HG02798 (cell line): ENCODE results near the gene CCDC150.
"Not testable (repeated sequence)": the region's sequence is repeated elsewhere in the genome, so short reads cannot be mapped to it uniquely, and the experiment has no call there.

Experiments
- ATAC-seq: cut with Tn5 transposase; IDR thresholded peaks from one replicate; pipeline ENCODE4 v1.9.1; 2021; ENCODE audit warnings: mild to moderate bottlenecking; ENCODE audit not compliant: unreplicated experiment, poor library complexity

CCDC150 gene

DNA sequence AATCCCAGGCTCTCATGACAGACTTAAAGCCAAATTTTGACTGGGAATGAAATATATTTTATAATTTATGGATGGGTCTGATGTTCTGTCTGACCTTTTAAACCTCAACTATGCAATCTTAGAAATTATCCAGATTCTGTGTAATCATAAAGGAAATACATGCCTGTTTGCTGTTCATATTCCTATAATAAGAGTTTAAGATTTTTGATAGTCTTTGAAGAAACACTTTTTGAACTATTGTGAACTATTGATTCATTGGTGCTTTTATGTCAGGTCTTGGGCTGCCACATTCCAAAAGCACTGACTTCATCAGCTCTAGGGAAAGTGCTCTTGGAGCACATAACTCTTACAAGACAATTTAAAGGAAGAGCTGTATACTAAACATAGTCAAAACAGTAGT, 64.2 kb downstream of the CCDC150 start:
- ATAC-seq = no peak

DNA sequence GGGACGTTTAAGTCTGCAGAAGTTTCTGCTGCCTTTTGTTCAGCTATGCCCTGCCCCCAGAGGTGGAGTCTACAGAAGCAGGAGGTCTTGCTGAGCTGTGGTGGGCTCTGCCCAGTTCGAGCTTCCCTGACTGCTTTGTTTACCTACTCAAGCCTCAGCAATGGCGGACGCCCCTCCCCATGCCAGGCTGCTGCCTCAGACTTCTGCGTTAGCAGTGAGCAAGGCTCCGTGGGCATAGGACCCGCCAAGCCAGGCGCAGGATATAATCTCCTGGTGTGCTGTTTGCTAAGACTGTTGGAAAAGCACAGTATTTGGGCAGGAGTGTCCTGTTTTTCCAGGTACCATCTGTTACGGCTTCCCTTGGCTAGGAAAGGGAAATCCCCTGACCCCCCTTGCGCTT, 70.5 kb downstream of the CCDC150 start:
- ATAC-seq = not testable (repeated sequence)

DNA sequence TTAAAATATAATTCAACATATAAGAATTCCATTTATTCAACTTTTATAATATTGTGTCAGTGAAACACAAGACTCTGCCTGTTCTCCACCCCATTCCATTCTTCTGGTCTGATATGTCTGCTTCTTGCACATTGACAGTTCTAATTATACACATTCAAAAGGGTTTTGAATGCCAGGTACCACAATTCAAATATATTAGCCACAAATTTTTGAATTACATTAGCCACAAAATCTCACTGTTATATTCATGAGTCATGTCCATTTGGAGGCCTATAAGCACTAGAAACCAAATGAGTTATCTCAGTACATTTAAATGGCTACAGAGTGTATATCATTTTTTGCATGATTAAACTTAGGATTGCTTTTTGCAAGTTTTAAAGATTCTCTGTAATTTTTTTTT, 72.1 kb downstream of the CCDC150 start:
- no peak for ATAC-seq

DNA sequence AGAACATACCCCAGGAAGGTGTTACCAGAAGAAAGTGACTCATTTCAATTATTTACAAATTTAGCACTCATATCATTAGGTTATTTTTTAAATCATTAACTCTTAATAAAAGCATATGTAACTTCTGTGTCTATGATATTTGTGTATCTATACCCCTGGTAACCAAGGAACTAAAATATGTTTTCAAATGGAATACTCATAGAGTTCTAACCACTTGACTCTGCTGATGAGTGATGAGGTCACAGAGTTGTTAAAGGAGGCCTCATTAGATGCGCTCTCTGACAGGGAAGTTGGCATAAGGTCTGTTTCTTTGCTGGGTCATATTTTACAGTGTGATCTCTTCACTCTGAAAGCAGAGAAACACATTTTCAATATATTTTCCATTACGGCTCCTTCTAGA, 73.4 kb downstream of the CCDC150 start:
- no peak for ATAC-seq

DNA sequence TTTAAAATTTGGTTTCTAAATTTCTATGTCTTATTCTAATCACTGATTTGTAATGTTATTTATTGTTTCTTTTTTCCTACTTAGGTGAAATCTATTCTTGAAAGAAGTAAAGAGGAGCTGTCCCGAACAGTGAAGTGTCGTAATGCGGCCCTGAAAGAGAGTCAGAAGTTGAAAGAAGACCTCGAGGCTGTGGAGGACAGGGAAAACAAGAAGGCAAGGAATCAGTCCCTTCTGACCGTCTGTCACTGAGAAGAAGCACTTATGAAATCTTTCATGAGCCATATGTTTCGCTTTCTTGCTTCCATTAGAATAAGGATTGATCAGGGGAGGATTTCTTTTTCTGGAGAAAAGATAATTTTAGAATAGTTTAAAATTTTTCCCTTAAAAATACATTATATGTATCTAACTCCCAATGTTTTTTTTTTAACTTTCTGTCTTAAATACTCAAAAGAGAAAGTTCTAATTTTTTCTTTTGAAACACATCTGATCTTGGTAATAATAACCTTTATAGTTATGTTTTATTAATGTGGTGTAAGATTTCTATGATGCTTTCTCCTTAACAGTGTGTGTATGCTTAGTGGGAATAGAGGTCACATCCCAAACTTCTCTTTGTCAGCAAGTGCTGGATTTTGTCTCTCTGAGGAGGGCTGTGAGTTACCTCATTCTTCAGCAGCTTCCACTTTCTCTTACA, 79.0 kb downstream of the CCDC150 start:
- no peak for ATAC-seq

DNA sequence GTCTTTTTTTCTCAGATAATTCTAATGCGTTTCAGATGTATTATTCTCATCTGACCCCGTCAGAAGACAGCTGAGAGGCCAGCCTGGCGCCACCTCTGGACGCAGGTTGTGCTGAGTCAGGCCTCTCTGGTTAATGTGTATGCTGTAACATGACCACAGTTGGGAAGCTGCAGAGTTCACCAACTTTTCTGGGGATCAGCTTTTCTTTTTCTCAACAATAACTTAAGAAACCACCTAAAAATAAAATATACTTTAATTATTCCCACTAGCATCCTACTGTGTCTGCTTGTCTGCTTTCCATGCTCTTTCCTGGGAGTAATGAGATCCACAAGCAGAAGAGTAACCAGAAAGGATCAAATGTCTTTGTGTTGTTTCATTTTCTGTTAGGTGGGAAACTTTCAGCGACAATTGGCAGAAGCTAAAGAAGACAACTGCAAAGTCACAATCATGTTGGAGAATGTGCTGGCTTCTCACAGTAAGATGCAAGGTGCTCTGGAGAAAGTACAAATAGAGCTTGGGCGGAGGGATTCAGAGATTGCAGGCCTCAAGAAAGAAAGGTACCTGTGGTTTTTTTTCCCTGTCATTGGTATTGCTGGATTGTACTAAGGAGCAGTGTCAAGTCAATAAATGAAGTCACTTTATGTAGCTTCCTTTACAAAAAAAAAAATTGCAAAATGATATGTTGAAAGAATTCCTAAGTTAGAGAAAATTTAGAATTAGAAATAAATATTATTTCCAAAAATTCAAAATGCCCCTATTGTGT, 79.8 kb downstream of the CCDC150 start:
- peak; percentile 44 for ATAC-seq

DNA sequence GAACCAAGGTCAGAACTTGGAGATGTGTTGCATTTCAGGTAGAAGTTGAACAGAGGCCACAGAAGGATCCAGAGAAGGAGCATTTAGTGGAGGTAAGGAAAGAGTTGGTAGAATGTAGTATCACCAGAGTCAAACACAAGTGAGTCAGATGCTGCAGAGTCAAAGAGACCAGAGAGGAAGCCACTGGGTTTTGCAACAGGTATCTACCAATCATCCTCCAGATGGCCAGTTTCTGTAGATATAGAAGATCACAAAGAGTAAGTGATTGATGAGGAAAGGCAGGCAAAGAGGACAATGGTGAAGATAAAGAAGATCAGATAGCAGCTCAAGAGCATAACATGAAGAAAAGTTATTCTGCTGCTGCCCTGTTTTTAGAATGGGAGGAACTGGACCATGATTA, 84.1 kb downstream of the CCDC150 start:
- ATAC-seq = no peak

DNA sequence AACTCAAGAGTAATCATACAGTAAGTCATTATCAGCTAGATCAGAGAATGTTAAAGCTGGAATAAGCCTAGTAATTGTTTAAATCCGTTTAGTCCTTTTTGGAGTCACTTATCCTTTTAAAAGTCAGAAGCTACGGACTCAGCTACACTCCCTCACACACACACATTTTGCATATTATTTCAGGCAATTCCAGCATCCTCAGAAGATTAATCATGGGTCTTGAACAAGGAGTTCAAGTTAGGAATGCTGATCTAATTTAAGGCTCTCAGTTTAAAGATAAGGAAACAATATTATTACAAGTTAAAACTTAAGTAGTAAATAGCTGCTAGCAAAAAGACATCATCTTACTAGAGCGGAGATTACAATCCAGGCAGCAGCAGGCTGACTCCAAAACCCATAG, 85.7 kb downstream of the CCDC150 start:
- ATAC-seq = no peak

DNA sequence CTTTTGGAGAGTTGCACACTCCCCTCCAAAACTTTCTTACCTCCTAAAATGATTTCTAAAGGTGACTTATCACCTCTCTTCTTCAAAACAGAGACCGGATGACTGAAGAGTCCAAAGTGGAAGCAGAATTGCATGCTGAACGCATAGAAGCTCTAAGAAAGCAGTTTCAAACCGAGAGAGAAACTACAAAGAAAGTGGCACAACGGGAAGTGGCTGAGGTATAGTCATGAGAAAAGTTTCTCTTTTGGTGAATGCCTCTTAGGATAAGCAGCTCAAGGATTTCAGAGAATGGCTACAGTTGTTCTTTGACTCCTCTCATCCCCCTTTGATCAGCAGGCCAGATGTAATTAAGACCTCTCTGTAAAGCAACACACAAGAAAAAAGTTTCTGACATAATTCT, 86.4 kb downstream of the CCDC150 start:
- peak; percentile 72 for ATAC-seq

DNA sequence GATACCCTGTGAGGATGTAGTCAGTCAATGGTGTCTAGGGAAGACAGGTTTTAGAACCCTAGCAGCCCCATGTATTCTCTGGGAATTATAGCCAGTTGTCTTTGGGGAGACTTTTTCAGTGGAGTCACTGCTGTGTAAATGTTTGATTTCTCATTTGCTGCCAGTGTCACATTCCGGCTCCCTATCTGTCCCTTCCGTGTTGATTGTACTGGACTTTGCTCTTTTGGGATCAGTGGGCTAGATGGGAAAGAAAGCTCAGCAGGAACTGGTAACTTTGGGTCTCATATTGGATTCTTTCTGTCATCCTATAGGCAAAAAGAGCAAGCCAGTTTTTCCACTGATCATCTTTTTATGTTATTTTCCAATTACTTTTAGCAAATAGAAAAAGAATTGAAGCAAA, 89.9 kb downstream of the CCDC150 start:
- no peak for ATAC-seq

DNA sequence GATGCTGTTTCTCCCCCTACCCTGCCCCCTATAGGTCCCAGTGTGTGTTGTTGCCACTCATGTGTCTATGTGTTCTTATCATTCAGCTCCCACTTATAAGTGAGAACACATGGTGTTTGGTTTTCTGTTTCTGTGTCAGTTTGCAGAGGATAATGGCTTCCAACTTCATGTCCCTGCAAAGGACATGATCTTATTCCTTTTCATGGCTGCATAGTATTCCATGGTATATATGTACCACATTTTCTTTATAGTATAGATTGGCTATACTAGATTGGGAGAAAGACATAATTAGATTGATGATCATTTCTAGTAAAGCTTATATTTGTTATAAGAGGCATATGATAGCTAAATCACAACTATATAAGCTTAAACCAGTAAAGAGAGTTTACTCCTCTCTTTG, 97.1 kb downstream of the CCDC150 start:
- not testable (repeated sequence) for ATAC-seq

DNA sequence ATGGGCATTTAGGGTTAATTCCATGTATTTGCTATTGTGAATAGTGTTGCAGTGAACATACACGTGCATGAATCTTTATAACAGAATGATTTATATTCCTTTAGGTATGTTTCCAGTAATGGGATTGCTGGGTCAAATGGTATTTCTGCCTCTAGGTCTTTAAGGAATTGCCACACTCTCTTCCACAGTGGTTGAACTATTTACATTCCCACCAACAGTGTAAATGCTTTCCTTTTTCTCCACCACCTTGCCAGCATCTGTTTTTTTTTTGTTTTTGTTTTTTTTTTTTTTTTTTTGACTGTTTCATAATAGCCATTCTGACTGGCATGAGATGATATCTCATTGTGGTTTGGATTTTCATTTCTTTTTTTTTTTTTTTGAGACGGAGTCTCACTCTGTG, 97.5 kb downstream of the CCDC150 start:
- ATAC-seq = no peak

DNA sequence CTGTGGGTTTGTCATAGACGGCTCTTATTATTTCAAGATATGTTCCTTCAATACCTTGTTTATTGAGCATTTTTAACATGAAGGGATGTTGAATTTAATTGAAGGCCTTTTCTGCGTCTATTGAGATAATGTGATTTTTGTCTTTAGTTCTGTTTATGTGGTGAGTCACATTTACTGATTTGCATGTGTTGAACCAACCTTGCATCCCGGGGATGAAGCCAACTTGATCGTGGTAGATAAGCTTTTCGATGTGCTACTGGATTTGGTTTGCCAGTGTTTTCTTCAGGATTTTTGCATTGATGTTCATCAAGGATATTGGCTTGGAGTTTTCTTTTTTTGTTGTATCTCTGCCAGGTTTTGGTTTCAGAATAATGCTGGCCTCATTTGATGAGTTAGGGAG, 99.5 kb downstream of the CCDC150 start:
- ATAC-seq = no peak

DNA sequence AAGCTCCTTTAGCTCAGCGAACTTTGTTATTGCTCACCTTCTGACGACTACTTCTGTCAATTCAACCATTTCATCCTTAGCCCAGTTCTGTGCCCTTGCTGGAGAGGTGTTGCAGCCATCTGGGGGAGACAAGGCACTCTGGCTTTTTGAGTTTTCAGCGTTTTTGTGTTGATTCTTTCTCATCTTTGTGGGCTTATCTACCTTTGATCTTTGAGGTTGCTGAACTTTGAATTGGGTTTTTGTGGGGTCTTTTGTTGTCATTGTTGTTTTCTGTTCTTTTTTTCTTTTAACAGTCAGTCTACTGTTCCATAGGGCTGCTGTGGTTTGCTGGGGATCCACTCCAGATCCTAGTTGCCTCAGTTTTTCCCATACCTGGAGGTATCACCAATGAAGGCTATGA, 102.7 kb downstream of the CCDC150 start:
- ATAC-seq = no peak

DNA sequence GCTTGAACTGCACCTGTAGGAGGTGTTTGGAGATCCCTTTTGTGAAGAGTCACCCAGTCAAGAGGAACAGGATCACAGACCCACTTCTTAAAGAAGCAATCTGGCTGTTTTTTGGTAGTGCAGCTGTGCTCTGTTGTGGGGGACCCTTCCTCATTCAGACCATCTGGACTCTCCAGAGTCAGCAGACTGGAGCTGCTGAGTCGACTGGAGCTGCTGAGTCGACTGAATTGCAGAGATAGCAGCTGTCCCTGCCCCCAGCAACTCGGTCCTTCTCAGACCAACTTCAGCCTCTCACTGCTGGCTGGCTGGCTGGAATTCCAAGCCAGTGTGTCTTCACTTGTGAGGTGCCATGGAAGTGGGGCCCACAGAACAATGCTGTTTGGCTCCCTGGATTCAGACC, 103.2 kb downstream of the CCDC150 start:
- ATAC-seq = no peak

DNA sequence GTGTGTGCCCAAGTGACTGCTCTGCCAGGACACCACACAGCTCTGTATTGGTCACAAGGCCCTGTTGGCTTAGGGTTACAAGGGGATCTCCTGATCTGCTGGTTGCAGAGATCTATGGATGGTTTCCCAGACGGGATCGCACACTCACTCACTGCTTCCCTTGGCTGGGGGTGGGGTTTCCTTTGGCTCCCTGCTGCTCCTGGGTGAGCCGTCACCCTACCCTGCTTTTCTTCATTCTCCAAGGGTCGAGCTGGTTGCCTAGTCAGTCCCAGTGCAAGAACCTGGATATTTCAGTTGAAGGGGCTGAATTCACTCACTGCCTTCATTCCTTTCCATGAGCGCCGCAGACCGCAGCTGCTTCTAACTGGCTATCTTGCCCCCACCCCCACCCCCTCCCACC, 103.7 kb downstream of the CCDC150 start:
- ATAC-seq = no peak

DNA sequence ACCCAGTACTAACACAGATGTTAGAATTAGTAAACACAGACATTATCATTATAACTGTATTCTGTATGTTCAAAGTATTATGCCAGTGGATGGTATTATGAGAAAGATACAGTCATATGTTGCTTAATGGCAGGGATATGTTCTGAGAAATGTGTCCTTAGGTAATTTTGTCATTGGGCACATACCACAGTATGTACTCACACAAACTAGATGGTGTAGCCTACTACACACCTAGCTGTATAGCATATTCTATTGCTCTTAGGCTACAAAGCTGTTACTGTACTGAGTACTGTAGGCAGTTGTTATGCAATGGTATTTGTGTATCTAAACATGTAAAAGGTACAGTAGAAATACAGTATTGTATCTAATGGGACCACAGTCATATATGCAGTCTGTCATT, 106.2 kb downstream of the CCDC150 start:
- ATAC-seq = no peak

DNA sequence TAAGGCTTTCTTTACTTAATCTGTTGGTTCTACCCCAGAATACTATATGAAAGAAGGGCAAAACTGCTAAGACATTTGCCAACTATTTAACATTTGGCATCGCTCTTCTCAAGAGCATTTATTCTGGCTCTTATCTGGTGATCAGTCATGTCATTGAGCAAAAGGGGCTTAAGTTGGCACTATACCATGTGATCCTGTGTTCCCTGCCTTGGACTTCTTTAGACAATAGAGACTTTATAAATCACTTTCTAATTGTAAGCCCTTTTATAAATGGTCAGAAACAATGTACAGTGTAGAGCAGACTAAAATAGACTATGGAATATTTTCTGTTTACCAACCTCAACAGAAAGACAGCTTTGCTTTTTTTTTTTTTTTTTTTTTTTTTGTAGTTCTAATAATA, 107.9 kb downstream of the CCDC150 start:
- ATAC-seq = no peak

DNA sequence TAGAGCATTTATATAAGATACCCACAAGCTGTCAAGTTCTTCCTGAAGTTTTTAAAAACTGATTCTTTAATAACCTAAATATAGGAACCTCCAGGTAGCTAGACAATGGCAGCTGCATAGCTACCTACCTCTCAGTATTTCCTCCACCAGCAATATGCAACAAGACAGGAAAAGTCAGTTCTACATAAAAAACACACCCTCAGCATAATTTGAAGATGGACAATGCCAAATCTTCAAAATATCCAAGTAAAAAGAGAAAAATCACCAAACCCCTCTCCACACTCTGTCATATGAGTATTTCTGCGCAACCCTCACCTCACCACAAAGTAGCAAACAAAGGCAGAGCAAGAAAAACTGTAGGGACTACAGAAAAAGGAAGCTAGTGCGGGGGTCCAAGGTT, 108.6 kb downstream of the CCDC150 start:
- no peak for ATAC-seq

DNA sequence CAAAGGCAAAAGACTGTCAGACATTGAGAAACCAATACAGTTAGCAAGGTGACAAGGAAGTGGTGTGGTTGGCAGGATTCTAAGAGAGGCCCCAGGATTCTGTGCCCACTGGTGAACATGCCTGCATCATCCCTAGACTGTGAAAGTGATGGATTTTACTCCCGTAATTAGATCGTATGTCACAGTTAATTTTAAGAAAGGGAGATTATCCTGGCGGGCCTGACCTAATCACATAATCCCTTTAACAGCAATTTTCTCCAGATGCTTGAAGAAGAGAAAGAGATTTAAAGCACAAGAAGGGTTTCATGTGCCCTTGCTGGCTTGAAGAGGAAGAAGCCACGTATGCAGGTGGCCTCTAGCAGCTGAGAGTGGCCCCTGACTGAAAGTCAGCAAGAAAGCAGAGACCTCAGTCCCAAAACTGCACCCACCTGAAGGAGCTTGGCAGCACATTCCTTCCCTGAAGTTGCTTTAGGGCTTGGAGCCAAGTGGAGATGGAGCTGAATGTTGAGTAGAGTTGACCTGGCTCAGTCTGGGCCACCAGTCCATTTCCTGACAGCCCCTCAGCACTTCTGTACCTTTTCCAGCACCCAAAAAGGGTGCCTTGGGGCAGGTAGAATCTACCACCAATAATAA, 110.9 kb downstream of the CCDC150 start:
- peak; percentile 7 for ATAC-seq

DNA sequence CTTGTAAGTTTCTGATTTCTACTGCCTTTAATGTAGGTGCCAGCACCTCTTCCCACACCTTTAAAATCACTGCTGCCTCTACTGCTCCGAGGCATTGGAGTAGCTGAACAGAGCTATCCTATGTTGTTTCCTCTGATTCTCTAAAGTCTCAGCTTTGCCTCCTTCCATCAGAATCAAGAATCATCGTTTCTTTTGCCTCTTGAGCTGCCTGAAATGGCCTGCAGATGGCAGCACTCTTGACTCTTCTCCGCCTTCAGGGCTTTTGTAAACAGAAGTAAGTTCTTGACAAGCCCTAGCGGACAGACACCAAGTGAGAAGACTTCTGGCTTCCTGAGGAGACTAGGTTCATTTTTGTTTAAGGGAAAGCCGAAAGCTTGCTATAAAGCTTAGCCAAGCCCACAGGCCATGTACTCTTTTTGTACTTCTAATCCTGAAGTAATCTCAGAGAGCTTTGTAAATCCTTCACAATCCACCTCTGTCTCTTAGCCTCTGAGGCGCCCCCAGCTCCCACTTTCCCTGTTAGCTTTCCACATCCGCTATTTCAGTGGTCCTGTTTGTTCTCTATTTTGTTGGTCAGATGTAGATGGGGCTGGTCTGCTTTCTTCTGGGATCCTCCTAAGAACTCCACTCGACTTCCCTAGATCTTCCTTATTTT, 111.6 kb downstream of the CCDC150 start:
- ATAC-seq = peak; percentile 96
